Thyroid gland (tissue), 4 donors: ENCODE data around the gene POU3F2.

Source experiments
- POLR2A ChIP-seq, 2 donors: fragments of 450-650 bp; IDR thresholded peaks; one replicate each; pipeline ENCODE4 v1.6.1; 2017; ENCODE audit warnings: antibody characterized with exemption in 2 of 2, mild to moderate bottlenecking in 2 of 2, moderate library complexity in 1 of 2
- TF ChIP-seq, protein P1 (sequence below), 6 experiments: fragments of 200-600 bp in 3 of 6; fragments of 450-650 bp in 3 of 6; sonication (generic) in 3 of 6; IDR thresholded peaks; one replicate each; pipeline ENCODE4 v1.5.1; 2016 to 2019; ENCODE audit warnings: antibody characterized with exemption in 6 of 6, mild to moderate bottlenecking in 2 of 6, inconsistent platforms in 1 of 6, moderate library complexity in 1 of 6

DNA sequence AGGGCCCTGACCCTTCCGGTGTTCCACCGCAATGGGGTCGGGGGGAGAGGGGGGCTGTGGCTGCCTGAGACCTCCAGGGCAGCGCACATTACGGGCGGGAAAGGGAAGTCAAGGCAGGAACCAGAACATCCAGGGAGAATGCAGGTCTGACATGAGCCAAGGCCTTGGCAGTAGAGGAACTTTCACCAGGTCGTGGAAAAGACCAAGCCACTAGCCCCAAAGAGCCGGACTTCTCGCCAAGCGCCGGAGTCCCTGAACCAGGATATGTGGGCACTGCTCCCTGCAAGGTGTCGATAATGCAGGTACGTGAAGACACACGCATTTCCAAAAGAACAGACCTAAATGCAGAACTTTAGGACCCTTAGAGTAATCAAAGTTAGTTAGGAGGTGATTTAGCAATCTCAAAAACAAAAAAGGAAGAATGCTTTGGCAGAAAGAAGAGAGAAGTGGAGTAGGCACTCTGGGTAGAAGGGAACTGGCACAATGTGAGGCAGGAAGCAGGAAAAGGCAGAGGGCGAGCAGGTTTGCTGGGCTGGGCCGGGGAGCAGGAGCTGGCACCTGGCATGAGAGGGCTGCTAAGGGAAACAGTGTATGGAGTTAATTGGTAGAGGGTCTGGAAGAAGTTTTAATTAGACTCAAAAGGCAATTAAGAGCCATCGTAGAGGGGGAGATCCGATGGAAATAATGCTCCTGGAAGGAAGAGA lies 14.3 kb downstream of the POU3F2 start:
- TF ChIP-seq POLR2A (IDR thresholded peaks at IDR 0.05): no peak
- TF ChIP-seq, protein P1, sequence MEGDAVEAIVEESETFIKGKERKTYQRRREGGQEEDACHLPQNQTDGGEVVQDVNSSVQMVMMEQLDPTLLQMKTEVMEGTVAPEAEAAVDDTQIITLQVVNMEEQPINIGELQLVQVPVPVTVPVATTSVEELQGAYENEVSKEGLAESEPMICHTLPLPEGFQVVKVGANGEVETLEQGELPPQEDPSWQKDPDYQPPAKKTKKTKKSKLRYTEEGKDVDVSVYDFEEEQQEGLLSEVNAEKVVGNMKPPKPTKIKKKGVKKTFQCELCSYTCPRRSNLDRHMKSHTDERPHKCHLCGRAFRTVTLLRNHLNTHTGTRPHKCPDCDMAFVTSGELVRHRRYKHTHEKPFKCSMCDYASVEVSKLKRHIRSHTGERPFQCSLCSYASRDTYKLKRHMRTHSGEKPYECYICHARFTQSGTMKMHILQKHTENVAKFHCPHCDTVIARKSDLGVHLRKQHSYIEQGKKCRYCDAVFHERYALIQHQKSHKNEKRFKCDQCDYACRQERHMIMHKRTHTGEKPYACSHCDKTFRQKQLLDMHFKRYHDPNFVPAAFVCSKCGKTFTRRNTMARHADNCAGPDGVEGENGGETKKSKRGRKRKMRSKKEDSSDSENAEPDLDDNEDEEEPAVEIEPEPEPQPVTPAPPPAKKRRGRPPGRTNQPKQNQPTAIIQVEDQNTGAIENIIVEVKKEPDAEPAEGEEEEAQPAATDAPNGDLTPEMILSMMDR (IDR thresholded peaks at IDR 0.05): no peak
